ENCODE measurements around the gene TBCB.
A peak's percentile ranks its signal among the peaks of the same experiment; 100 is the strongest.
"Not testable (repeated sequence)": the region's sequence is repeated elsewhere in the genome, so short reads cannot be mapped to it uniquely, and the experiment has no call there.

TBCB gene

DNA sequence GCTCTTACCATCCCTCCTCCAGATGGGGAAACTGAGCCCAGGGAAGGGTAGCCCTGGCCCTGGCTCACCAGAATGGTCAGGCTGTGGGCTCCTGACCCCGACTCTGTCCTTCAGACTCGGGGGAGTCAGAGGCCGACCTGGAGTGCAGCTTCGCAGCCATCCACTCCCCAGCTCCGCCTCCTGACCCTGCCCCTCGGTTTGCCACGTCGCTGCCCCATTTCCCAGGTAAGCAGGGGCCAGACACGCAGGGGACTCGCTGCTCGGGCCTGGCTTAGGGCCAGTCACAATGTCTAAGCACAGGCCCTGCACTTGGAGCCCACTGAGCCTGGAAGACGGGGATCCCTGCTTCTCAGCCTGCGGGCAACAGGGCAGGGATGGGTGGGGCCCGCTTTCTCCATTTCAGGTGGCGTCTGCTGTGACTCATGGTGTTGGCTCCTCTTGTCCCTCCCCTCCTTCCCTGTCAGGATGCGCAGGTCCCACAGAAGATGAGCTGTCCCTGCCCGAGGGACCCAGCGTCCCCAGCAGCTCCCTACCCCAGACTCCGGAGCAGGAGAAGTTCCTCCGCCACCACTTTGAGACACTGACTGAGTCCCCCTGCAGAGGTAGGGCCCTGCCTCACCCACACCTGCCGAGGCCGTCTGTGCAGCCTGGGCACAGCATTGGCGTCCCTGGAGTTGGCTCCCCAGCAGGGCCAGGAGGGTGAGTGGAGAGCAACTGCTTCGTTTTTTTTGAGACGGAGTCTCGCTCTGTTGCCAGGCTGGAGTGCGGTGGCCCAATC, 13.5 kb upstream of the TBCB start:
- no peak for DNase-seq (ENCODE audit: low spot score)

DNA sequence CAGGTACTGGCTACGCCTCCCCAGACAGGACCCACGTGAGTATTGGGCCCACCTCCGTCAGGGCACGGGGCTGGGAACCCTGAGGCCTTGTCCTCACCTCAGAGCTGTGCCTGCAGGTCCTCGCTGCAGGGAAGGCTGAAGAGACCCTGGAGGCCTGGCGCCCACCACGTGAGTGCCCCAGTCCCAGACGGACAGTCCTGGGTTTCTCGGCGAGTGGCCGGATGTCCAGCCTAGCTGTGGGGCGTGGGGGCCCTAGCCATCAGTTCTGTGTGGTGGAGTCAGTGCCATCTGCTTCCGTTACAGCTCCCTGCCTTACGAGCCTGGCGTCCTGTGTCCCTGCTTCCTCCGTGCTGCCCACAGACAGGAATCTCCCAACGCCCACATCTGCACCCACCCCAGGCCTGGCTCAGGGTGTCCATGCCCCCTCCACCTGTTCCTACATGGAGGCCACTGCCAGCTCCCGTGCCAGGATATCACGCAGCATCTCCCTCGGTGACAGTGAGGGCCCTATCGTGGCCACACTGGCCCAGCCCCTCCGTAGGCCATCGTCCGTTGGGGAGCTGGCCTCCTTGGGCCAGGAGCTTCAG, 12.1 kb upstream of the TBCB start:
- DNase-seq (ENCODE audit: low spot score) = no peak

DNA sequence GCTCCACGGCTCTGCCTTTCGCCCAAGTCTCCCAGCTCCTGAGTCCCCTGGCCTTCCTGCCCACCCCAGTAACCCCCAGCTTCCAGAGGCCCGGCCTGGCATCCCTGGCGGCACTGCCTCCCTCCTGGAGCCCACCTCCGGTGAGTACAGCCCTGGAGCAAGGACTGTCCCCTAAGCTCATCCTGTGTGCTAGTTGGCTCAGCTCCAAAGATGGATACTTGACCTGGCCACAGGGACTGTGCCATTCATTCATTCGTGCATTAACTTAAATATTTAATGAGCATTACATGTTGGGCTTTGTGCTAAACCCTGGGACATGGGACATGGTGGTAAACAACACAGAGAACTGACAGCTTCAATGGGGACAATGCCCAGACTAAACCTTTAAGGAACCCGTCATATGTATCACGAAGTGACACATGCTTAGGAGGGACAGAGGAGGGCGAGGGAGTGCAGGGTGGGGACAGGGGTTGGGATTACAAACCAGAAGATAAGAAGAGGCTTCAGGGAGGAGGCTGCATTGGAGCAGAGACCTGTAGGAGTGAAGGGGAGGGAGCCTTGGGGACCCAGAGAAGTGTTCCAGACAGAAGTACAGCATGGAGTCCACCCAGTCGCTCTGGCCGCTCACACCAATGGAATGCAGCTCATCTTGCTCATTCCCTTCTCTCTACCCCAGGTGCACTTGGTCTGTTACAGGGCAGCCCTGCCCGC, 11.3 kb upstream of the TBCB start:
- no peak for DNase-seq (ENCODE audit: low spot score)

DNA sequence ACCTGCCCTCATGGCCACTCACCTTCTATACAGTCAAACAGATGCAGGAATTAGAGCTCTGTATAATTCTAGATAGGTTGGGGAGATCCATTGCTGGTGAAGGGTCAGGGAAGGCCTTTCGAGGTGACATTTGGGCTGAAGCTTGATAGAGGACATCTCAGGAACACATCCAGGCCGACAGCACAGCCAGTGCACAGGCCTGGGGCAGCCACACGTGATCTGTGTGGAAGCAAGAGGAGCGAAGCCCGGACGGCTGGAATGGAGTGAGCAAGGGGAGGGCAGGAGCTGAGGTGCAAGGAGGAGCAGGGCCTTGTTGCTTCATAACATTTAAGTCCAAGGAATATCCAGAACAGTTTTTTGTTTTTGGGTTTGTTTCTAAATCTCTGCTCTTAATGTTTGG, 8.8 kb upstream of the TBCB start:
- no peak for DNase-seq (ENCODE audit: low spot score)

DNA sequence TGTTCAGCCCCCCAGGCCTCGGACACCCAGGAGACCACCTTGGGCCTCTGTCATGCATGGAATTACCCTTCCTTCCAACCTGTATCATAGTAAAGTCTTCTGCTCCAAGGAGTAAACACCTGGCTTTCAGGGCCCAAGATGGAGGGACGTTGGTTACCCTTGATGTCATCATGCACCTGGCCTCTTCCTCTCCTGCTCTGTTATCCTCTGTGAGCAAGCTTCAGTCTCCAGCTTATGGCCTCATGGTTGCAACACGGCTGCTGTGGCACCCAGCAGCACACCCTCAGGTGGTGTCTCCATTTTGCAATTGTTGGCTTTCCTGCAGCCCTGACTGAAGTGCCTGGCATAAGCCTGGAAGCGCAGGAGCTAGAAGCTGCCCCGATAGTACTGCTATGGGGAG, 8.3 kb upstream of the TBCB start:
- DNase-seq (ENCODE audit: low spot score) = no peak

DNA sequence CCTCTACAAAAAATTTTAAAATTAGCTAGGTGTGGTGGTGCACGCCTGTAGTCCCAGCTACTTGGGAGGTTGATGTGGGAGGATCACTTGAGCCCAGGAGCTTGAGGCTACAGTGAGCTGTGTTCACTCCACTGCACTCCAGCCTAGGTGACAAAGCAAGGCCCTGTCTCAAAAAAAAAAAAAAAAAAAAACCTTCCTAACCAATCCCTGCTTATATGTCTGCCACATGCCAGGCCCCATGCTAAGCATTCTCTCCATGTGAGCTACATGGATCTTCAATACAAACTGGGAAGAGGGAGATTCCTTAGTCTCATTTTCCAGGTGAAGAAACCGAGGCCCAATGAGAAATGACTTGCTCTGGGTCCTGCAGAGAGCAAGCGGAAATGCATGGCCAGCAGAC, 6.6 kb upstream of the TBCB start:
- DNase-seq (ENCODE audit: low spot score) = no peak

DNA sequence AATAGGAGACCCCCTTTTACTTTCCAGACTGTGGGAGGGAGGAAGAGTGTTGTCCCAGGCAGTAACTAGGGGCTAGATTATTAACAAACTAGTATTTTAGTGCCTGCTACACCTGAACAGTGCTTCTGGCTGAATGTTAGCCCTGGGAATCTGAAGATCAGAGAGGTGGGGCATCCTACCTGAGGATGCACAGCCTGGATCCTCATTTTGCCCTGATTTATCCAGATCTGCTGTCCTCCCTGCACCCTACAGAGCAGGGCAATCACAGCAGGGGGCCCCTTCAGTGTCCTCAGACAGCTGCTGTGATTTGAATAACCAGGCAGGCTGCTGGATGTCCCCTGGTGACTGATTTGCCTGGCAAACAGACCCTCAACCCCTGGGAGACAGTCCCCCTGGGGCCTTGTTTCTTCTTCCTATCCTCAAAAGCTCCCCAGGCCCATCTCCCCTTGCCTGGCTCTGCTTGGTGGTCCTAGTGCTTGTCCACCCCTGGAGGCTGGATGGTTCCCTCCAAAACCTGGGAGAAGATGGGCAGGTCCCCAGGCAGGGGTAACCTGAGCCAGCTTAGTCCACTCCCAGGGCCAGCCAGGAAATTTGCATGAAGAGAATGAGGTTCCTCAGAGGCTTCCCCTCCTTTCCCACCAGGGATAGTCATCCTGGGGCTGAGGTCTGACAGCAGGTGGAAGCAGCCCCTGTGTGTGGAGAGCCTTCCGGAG, 4.6 kb upstream of the TBCB start, which contains the start of gene OVOL3:
Gene OVOL3, plus strand, starts transcription at position 657 of the 713 bp plus-strand sequence. CDS start 60 bp downstream, outside the sequence.
- DNase-seq (ENCODE audit: low spot score) = no peak

DNA sequence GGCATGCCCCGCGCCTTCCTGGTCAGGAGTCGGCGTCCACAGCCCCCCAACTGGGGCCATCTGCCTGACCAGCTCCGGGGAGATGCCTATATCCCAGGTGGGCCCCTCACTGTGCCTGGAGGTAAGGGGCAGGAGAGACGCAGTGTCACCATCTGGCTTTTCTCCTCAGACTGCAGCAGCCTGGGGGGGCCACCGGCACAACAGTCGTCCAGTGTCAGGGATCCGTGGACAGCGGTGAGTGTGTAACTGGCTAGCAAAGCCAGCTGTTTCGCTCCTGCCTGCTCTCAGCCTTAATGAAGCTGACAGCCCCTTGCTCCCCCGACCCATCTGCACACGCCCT, 4.1 kb upstream of the TBCB start:
- no peak for DNase-seq (ENCODE audit: low spot score)

DNA sequence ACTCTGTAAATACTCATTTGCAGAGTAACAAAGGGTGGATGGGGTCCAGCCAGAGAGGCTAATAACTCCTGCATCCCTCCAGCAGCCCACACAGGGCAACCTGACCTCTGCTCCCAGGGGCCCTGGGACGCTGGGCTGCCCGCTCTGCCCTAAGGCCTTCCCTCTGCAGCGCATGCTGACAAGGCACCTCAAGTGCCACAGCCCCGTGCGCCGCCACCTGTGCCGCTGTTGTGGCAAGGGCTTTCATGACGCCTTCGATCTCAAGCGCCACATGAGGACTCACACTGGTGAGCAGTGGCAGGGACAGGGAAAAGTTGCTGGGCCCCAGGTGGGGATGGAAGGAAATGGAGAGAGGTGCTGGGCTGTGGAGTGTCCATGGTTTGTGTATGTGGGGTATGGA, 2.6 kb upstream of the TBCB start:
- no peak for DNase-seq (ENCODE audit: low spot score)

DNA sequence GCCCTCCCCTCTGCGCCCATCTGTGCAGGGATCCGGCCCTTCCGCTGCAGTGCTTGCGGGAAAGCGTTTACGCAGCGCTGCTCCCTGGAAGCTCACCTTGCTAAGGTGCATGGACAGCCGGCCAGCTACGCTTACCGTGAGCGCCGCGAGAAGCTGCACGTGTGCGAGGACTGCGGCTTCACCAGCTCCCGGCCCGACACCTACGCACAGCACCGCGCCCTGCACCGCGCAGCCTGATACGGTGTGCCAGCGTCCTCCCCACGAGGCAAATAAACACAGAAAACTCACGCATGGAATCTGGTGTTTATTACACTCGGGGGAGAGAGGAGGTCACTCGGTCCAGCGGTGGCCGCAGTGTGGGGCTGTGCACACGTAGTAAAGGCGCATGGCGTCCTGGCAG, 1.8 kb upstream of the TBCB start:
- DNase-seq (ENCODE audit: low spot score) = no peak

DNA sequence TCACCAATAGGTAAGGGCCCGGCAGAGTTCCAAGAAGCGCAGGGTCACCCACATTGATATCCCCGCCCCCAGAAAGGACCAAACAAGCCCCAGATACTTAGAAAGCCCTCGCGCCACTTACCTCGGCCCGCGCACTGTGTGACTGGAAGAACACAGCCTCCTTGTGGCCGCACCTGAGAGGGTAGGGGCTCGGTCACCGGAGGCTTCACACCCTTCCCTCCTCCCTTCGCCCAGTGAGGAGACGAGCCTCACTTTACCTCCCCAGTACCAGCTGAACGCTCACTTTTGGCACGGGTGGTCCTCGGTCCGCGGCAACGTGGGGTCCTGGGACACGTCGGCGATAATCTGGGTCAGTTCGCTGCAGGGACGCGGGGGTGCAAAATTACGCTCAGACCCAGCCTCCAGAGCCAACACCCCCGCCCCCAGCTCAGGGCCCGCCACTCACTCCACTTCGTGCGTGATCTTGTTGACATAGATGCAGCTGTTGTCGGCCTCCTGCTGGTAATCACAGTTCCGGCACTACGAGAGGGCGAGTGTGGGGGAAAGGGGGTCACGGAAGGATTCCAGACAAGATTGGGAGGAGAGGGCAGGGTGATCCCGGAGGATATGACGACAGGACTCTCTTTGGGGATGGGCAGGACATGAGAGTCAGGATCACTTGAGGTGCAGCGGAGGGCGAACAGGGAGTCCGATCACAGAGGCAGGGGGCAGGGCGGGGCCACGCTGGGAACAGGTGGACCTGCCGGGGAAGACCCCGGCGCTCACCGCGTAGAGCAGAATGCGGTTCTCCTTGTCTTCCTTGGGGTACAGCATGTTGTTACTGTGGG, 1.2 kb upstream of the TBCB start:
- DNase-seq (ENCODE audit: low spot score) = no peak

DNA sequence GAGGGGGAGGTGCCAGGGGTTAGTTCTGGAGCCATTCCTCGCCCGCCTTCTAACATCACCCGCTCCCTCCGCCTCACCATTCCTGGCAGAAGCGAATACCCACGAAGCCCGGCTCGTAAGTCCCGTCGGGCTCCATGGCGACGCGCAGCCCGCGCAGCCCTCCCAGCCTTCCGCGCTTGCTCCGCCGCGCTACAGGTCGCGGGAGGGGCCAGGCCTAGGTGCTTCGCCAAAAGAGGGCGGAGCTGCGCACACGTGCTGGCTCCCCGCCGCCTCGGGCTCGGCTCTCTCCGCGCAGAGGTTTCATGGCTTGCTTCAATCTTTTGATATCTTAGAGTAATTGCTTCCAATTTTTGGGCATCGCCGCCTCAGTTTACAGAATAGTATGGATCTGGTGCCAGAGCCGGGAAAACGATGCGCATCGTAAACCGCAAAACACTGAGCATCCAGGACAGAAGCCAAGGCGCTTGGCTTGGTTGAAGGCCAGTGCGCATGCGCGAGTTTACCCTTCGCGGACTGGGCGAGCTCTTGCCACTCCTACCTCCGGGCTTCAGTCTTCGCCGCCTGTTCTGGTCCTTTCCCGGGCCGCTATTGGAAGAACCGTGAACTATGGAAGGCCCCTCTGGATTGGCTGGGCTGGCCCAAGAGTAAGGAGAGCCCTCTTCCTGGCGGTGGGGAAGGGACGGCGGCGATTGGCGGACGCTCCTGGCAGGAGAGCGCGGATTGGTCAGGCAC, 381 bp upstream of the TBCB start, which contains the start of gene POLR2I:
Gene POLR2I, minus strand, starts transcription at position 155 of the 732 bp plus-strand sequence. Its CDS starts 19 bp downstream, at position 136.
- peak; percentile 100 for DNase-seq (ENCODE audit: low spot score)

DNA sequence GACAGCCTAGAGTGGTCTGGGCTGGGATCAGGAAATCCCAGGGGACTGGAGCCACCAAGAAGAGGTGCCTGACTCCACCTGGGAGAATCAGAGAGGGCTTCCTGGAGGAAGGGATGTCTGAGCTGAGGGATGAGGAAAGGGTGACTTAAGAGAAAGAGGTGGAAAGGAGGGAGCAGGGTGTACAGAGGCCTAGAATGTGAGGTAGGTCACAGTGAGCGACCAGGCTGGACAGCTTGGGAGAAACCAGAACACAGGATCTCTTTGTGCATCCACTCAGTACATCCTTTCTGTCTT, 1.0 kb downstream of the TBCB start:
- DNase-seq (ENCODE audit: low spot score) = no peak

DNA sequence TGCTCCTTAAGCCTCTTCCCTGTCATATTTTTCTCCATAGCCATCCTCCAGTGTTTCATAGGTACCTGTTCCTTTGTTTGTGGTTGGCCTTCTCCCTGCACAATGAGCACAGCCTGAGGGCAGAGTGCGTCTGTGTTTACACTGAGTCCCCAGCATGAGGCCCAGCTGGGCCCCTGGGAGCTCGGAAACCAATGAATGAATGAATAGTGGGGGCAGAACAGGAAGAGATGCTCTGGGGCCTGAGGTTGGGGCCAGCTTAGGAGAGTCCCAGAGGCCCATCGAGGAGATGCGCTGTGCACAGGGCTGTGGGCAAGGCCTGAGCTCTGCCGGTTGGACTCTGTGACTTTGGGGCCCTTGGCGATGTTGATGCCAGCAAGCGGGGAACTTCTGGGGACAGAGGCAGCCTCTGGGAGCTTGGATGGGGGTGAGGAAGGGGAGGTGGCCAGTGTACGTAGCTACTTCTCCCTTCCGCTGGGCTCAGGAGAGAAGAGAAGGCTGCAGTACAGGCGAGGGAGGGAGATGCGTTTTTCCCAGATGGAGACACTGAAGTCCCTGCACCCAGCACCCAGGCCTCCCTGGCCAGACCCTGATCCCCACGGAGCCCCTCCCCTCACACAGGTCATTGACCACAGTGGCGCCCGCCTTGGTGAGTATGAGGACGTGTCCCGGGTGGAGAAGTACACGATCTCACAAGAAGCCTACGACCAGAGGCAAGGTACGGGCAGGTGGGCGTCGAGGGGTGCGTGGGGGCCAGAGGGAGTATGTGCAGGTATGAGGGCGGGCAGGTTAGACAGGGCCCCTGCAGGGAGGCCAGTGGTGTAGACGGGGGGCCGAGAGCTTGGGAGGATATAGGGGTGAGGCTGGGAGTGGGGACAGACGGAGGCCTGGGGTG, 5.1 kb downstream of the TBCB start:
- DNase-seq (ENCODE audit: low spot score) = no peak

DNA sequence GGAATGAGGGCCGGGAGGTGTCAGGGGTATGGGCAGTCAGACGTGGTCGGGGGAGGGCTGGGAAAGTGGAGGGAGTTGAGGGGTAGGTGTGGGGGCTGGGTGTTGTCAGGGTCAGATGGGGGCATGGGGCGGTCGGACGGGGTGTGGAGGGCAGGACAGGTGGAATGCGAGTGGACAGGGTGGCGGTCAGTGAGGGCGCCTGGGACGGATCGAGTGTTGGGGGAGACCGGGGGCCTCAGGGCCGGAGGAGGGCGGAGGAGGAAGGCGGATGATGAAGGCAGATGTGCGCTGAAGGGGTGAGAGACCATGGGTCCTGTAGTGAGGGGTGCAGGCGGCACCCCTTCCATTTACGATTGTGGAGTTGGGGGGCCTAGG, 5.7 kb downstream of the TBCB start:
- no peak for DNase-seq (ENCODE audit: low spot score)

DNA sequence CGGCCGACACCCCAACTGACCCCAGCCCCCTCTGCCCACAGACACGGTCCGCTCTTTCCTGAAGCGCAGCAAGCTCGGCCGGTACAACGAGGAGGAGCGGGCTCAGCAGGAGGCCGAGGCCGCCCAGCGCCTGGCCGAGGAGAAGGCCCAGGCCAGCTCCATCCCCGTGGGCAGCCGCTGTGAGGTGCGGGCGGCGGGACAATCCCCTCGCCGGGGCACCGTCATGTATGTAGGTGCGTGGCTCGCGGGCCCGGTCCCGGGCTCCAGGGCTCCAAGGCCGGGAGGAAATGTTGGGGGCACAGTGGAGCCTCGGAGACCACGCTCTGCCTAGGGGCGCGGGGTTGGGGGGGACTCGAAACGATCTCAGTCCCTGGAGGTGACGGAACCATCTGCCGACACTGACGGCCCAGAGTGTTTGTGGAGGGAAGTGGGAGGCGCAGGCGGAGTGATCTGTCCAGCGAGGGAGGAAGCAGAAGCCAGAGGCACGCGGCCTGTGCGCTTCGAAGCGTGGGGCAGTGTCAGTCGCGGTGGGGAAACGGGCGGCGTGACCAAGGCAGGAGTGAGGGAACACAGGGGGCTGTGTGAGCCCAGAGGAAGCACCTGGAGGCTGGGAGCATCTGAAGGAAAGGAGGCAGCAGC, 6.3 kb downstream of the TBCB start:
- no peak for DNase-seq (ENCODE audit: low spot score)

DNA sequence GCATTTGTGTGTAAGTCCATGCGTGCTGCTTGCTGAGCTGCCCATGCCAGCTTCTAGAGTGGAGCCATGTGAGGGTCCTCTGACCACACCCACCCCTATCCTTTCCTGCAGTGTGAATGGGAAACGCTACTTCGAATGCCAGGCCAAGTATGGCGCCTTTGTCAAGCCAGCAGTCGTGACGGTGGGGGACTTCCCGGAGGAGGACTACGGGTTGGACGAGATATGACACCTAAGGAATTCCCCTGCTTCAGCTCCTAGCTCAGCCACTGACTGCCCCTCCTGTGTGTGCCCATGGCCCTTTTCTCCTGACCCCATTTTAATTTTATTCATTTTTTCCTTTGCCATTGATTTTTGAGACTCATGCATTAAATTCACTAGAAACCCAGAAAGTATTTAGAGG, 10.3 kb downstream of the TBCB start:
- DNase-seq (ENCODE audit: low spot score) = no peak

DNA sequence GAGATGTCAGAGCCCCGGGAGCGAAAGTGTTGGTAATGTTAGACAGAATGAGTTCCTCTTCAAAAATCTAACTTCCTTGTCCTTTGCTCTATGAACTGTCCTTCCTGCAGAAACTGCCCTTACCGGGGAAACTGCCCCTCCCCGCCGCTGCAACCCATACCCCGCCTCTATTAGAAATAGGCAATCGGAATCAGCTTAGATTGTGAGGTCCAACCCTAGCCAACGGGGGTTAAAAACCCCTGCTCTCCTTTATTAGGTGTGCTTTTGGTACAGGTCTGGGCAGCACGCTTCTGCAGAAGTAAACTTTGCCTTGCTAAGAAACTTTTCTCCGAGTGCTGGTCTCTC, 13.1 kb downstream of the TBCB start:
- DNase-seq (ENCODE audit: low spot score) = no peak

DNA sequence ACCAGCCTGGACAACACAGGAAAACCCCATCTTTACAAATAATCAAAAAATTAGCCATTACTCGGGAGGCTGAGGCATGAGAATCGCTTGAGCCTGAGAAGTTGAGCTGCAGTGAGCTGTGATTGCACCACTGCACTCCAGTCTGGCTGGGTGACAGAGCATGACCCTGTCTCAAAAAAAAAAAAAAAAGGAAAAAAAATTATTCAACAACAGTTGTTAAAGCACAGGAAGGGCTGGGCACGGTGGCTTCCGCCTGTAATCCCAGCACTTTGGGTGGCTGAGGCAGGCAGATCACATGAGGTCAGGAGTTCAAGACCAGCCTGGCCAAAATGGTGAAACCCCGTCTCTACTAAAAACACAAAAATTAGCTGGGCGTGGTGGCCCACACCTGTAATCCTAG, 16.0 kb downstream of the TBCB start:
- not testable (repeated sequence) for DNase-seq (ENCODE audit: low spot score)

DNA sequence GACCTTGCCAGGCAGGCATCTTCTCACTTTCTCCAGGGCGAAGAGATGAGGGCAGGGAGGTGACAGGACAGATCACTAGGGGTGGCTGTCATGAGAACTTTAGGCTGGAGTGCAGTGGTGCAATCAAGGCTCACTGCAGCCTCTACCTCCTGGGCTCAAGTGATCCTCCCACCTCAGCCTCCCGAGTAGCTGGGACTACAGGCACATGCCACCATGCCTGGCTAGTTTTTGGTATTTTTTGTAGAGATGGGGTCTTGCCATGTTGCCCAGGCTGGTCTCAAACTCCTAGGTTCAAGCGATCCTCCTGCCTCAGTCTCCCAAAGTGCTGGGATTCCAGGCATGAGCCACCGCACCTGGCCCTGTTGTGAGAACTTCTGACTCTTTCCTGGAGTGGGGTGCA, 19.6 kb downstream of the TBCB start:
- DNase-seq (ENCODE audit: low spot score) = not testable (repeated sequence)

Measured in CD4-positive, alpha-beta T cell treated with Interleukin-6 at 100 ng/mL for 8 hours (primary cell).